HG03354 (cell line): ENCODE measurements around the gene MSH3.
"Not testable (repeated sequence)": the region's sequence is repeated elsewhere in the genome, so short reads cannot be mapped to it uniquely, and the experiment has no call there.

Experiments used
- ATAC-seq: cut with Tn5 transposase; IDR thresholded peaks from one replicate; pipeline ENCODE4 v1.9.1; 2021; ENCODE audit warnings: mild to moderate bottlenecking; ENCODE audit not compliant: unreplicated experiment, poor library complexity, severe bottlenecking

The MSH3 gene

DNA sequence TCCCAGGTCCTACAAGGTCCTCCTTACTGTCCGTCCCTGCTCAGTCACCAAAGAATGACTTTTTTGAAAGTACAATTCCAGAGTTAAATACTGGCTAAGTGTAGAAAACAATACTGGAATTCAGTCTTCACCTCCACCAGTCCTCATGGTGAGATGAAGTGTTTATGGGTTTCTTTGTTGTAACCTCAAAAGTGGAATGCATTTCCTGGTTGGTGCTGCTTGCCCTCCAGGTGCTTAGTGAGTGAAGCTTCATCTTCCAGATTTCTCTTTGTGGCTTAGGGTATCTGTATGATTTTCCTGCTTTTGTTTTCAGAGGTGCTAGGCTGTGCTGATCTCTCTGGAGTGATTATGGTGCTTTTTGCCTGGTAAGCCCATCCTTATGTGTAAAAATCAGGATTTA, 49.8 kb downstream of the MSH3 start:
- no peak for ATAC-seq

GRCh38 chr5:80705216-80705769, 50.8 kb downstream of the MSH3 start:
- ATAC-seq: no peak

DNA sequence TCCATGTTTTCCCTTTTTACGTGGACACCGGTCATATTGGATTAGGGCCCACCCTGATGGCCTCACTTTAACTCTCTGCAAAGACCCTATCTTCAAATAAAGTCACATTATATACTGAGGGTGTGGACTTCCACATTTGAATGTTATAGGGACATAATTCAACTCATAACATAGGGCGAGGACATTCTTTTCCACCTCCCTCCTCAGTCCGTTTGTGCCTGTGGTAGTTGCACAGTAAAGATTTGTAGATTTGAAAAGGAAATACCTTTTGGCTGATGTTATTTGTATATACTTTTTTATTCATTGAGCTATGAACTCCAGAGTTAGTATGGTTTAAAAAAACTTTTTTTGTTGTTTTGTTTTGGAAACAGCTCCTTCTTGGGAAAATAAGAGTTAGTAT, 51.3 kb downstream of the MSH3 start:
- no peak for ATAC-seq

DNA sequence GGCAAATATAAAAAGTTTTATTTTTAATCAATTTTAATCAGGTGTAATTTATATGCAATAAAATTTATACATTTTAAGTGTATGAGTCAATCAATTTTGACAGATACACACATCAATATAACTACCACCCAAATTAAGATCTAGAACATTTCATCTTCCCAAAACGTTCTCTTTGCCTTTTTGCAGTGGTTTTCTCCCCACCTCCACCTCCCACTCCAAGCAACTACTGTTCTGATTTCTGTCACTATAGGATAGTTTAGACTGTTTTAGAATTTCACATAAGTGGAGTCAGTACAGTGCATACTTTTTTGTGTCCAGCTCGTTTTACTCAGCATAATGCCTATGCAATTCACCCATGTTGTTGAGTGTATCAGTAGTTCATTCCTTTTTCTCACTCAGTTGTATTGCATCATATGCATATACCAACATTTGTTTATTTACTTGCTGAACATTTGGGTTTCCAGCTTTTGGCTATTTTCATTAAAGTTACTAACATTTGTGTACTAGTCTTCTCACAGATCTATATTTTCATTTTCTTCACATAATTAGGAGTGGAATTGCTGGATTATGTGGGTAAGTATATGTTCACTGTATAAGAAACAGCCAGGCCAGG, 52.5 kb downstream of the MSH3 start:
- no peak for ATAC-seq

- no peak for ATAC-seq
These were observed 53.2 kb downstream of the MSH3 start for GRCh38 chr5:80707645-80708044.

- ATAC-seq: no peak
These were observed 56.8 kb downstream of the MSH3 start for GRCh38 chr5:80711216-80711615.

DNA sequence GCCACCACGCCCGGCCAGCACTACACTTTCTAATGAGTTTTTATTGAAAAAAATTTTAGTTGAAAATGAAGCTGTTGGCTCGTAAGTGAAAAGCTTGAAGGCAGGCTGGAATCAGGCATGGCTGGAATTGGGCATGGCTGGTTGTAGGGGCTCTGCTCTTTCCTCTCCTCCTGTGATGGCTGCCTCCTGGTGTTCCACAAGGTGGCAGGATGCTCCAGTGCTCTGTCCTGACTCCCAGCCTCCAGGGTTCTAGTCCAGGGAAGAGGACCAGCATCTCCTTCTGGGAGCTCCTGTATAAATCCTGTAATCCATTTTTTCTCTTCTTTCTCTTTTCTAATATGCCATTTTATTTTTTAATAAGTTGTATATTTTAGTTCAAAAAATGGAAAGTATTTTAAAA, 57.5 kb downstream of the MSH3 start:
- ATAC-seq: no peak

GRCh38 chr5:80712919-80713318, 58.5 kb downstream of the MSH3 start:
- no peak for ATAC-seq

GRCh38 chr5:80713631-80714030, 59.2 kb downstream of the MSH3 start:
- ATAC-seq: no peak

DNA sequence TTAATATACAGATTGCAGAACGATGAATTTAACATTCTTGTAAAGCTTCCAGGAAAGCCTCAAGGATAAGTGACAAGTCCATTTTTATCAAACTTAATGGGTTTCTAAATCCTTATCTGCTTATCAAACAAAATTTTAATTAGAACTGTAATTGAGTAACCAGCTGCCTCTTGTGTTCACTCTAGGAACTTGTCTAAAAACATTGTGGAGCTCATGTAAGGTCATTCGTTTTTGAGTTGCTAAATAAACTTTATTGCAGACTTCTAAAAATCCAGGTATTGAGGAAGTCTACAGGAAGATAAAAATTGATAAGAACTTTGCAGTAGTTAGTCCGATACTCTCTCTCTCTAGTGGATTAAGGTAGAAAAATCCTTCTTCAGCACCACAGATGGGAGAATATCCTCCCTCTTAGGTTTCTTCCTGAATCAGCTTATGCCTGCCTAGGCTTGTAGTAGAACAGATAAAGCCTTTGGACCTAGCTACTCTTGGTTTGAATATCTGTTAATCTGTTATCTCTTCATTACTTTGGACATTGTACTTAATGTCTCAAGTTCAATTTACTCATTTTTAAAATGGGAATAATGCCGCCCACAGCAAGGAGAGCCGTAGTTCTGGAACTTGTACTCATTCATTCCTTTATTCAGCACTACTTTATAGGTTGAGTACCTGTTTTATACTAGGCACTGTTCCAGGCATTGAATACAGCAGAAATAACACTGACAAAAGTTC, 60.3 kb downstream of the MSH3 start:
- no peak for ATAC-seq

DNA sequence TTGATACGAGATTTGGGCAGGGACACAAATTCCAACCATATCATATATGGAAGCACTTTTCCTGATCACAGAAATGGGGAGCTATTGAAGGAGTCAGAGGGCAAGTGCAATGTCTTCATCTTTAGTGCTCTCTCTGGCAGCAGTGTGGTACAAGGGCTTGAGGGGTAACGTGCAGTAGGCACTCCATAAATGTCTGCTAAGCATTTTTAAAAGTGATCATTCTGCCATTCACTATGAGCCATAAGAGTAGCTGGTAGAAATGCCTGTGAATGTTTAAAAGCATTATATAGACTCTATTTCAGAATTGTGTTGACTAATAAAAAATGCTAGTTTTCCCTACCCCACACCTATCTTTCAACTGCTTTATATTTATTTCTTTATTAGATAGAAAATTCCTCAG, 61.4 kb downstream of the MSH3 start:
- no peak for ATAC-seq

DNA sequence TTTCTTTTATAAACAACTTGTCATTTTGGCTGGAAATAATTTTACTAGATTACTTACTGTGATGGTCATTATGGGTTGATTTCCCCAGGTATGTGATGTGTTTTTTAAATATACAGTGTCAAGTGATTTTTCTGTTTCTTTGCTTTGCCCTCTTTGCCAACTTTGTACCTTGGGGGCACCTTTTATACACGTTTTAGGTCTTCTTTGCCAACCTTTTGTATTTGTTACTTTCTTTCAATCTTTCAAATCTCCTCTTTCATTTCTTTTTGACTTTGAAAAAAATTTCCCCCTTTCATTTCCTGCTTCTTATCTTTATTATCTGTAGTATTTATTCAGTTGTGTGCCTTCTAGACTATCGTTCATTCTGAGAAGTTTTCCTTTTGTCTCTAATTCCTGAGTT, 65.7 kb downstream of the MSH3 start:
- ATAC-seq: no peak

GRCh38 chr5:80722916-80723315, 68.5 kb downstream of the MSH3 start:
- no peak for ATAC-seq

DNA sequence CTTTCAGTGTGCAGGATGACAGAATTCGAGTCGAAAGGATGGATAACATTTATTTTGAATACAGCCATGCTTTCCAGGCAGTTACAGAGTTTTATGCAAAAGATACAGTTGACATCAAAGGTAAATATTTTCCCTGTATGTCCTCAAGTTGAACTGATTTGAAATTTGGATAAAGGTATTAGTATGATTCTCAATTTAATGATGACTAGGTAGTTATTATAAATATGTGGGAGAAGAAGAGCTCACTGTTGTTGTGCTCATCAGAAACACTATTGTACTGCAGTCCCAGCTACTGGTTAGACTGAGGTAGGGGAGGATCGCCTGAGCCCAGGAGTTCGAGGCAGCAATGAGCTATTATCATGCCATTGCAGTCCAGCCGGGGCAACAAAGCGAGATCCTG, 71.0 kb downstream of the MSH3 start:
- ATAC-seq: no peak

DNA sequence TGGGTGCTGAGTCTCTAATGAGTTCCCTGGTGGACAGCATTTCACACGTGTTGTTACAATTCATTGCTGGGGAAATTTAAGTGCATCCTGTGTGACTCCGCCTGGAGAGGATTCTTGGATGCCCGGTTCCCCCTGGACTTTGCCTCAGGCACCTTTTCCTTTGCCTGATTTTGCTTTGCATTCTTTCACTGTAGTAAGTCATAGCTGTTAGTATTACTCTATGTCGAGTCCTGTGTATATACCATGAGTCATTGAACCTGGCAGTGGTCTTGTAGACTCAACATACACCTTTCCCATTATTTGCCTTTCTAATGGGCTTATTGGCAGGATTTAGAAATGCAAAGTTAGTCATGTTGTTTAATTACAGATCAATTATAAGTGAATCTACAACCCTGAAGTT, 82.3 kb downstream of the MSH3 start:
- no peak for ATAC-seq

DNA sequence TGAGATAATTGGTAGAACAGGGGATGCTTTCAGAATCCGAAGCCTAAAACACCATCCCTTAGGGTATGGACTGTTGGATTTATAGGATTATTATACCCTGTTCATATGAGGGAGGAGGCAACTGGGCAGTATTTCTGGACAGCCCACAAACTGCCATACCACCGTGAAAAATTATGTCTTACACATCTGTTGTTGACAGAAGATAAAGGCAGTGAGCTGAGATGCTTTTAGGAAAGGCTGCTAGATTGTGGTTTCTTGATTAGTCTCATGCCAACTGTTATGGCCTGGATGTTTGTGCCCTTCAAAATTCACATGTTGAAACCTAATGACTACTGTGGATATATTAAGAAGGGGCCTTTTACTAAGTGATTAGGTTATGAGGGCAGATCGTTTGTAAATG, 84.0 kb downstream of the MSH3 start:
- no peak for ATAC-seq

DNA sequence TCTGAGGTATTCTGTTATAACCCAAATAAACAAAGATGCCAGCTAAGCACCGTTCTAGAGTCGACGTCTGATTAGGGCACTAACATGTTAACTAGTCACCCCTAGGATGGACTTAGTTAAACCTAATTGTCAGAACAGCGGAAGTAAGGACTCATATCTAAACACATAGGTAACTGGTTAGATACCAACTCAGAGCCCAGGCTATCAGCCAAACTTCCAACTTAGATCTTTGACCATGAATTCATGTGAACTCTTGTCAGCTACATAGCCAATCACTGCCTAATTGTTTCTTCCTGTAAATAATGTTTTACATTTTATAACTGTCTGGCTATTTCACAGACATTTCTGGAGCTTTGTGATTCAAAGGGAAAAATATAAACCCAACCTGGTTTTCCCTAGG, 84.6 kb downstream of the MSH3 start:
- no peak for ATAC-seq

GRCh38 chr5:80739496-80739895, 85.0 kb downstream of the MSH3 start:
- no peak for ATAC-seq

GRCh38 chr5:80739898-80740297, 85.4 kb downstream of the MSH3 start:
- no peak for ATAC-seq

- not testable (repeated sequence) for ATAC-seq
These were observed 86.0 kb downstream of the MSH3 start for GRCh38 chr5:80740488-80740887.

DNA sequence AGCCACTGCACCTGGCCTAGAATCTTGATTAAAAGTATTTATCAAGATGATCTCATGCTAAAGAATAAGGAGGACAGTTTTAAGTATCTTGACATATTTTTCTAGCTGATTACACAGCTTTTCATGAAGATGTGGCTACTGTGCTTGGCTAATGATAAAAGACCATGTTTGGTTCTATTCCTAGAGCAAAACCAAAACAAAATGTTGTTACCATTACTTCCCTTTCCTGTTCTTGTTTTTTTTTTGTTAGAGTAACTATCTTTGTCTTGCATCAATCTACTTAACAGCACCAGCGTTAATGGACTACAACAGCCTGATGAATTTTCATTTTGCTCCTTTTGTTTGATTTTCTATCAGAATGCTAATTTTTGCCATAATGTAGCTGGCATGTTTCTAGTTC, 86.5 kb downstream of the MSH3 start:
- no peak for ATAC-seq
